HepG2 (cell line): Measurements from ENCODE around the gene CTLA4. TPM values are rescaled to one million over a fixed set of nuclear protein-coding genes. Genes with fewer than 3 reads are reported as not detected.

Experiments
- ATAC-seq: fragments of 200-7000 bp; cut with Tn5 transposase; 3 replicates; pipeline ENCODE4 v1.9.1; 2020; ENCODE audit warnings: mild to moderate bottlenecking, moderate library complexity
- BruUV-seq: library from RNA; stranded (reverse); fragments of 400-500 nt; replicated peaks from 2 replicates; lab custom pipeline; 2021; lab: Mats Ljungman, UMichigan
- CTCF ChIA-PET: fragments of 300-600 bp; formaldehyde crosslinking; extraction: SDS; loops from one replicate; lab custom pipeline; 2021; ENCODE audit warnings: low total read pairs, inconsistent platforms, low intra/inter-chr PET ratio; lab: Yijun Ruan, JAX
- POLR2A ChIA-PET: fragments of 350-600 bp; sonication (Branson Sonifier 250); formaldehyde crosslinking; loops from one replicate; lab custom pipeline; 2020; ENCODE audit warnings: antibody characterized with exemption, inconsistent platforms; lab: Yijun Ruan, JAX
- DNase-seq: peaks from one replicate; pipeline ENCODE4 v3.0.0-alpha.2; 2015; ENCODE audit warnings: low spot score
- FAIRE-seq: peaks from 3 replicates; lab custom pipeline; 2011; peaks lifted over from hg19 to GRCh38; lab: Jason Lieb, UNC
- H2AFZ ChIP-seq: one replicate; pipeline ENCODE4 v1.6.1; 2011; ENCODE audit warnings: low read length, inconsistent platforms
- H3K27ac ChIP-seq: fragments of 300-600 bp; 3 replicates; pipeline ENCODE4 v1.8.0; 2011; ENCODE audit warnings: mixed run types, mild to moderate bottlenecking, mixed read lengths, low read length, inconsistent platforms; ENCODE audit not compliant: insufficient read depth; ENCODE audit errors: extremely low read length
- H3K27me3 ChIP-seq, 2 experiments: fragments of 200-600 bp in 1 of 2; 2 replicates in 1 of 2; 3 replicates in 1 of 2; pipeline versions ENCODE4 v1.6.0 to v1.8.0; 2011; ENCODE audit warnings: low read length in 2 of 2, mild to moderate bottlenecking in 2 of 2, moderate library complexity in 2 of 2, inconsistent platforms in 1 of 2; ENCODE audit not compliant: insufficient read depth in 2 of 2, control insufficient read depth in 1 of 2
- H3K36me3 ChIP-seq, 2 experiments: fragments of 200-600 bp in 1 of 2; replicated peaks in 1 of 2; 2 replicates in 1 of 2; 3 replicates in 1 of 2; pipeline versions ENCODE4 v1.5.1 to v1.8.0; 2011; ENCODE audit warnings: low read length in 2 of 2, inconsistent platforms in 1 of 2; ENCODE audit not compliant: insufficient read depth in 2 of 2, control insufficient read depth in 1 of 2
- H3K4me1 ChIP-seq: 2 replicates; pipeline ENCODE4 v1.5.1; 2012; ENCODE audit warnings: low read length, inconsistent platforms; ENCODE audit not compliant: insufficient read depth
- H3K4me2 ChIP-seq: 2 replicates; pipeline ENCODE4 v1.6.0; 2011; ENCODE audit warnings: low read depth, low read length, inconsistent platforms
- H3K4me3 ChIP-seq, 3 experiments: fragments of 200-600 bp in 1 of 3; sonication (generic), shearing (Covaris generic) in 1 of 3; replicated peaks in 1 of 3; 2 replicates each; pipeline ENCODE4 v1.5.1; 2011 to 2016; ENCODE audit warnings: low read length in 3 of 3, inconsistent platforms in 2 of 3, low read depth in 2 of 3, mild to moderate bottlenecking in 2 of 3, control low read depth in 1 of 3, mixed read lengths in 1 of 3; ENCODE audit not compliant: insufficient read depth in 1 of 3
- H3K79me2 ChIP-seq: one replicate; pipeline ENCODE4 v1.6.1; 2011; ENCODE audit warnings: low read length, inconsistent platforms; ENCODE audit not compliant: insufficient read depth
- H3K9ac ChIP-seq: 2 replicates; pipeline ENCODE4 v1.6.0; 2011; ENCODE audit warnings: mild to moderate bottlenecking, low read depth, low read length, inconsistent platforms; ENCODE audit not compliant: insufficient read depth
- H3K9me3 ChIP-seq: 2 replicates; pipeline ENCODE4 v1.5.1; 2012; ENCODE audit warnings: mild to moderate bottlenecking, low read length
- H4K20me1 ChIP-seq: 2 replicates; pipeline ENCODE4 v1.6.0; 2011; ENCODE audit warnings: inconsistent platforms, mild to moderate bottlenecking, low read length, moderate library complexity; ENCODE audit not compliant: insufficient read depth
- HMGA1 ChIP-seq: sonication (generic); formaldehyde crosslinking; conservative IDR thresholded peaks from 2 replicates; pipeline ENCODE4 v1.4.0; 2020; ENCODE audit warnings: missing genetic modification reagents
- MBD4 ChIP-seq: IDR thresholded peaks from 2 replicates; pipeline ENCODE4 v1.6.1; 2012; ENCODE audit warnings: low read length, inconsistent platforms, borderline replicate concordance
- PHF8 ChIP-seq: sonication (generic); formaldehyde crosslinking; IDR thresholded peaks from 2 replicates; pipeline ENCODE4 v1.5.0; 2020; ENCODE audit warnings: missing genetic modification reagents
- ZBTB3 ChIP-seq: sonication (generic); formaldehyde crosslinking; IDR thresholded peaks from 2 replicates; pipeline ENCODE4 v1.4.0; 2020; ENCODE audit warnings: low read depth, mild to moderate bottlenecking, moderate library complexity, missing genetic modification reagents, borderline replicate concordance
- ZNF878 ChIP-seq: sonication (generic); formaldehyde crosslinking; IDR thresholded peaks from 2 replicates; pipeline ENCODE4 v1.8.1; 2023; ENCODE audit warnings: mild to moderate bottlenecking, missing genetic modification reagents, moderate library complexity
- WGBS: methylation state at CpG from one replicate; pipeline ENCODE4 v1.1.6; 2017; ENCODE audit warnings: low lambda C conversion rate; 5-methylcytosine and 5-hydroxymethylcytosine counted together
- in situ Hi-C: cut with HindIII; loops from 2 replicates; pipeline ENCODE4 v1.10.0; 2017; ENCODE audit warnings: low pct_unique_long_range_greater_than_20kb; ENCODE audit not compliant: extremely low pct_ligation_motif_present
- intact Hi-C: fragments of 100-400 bp; cut with micrococcal nuclease; formaldehyde crosslinking; loops from one replicate; pipeline ENCODE4 v1.10.0; 2022; ENCODE audit not compliant: unreplicated experiment
- polyA plus RNA-seq, 8 experiments: library from polyadenylated mRNA; depleted of rRNA in 3 of 8; stranded (reverse) in 7 of 8; unstranded in 1 of 8; fragments of >200 nt; fragmentation: Illumina TruSeq in 4 of 8; extraction: Trizol in 4 of 8; gene quantifications; 2 replicates each; pipeline versions ENCODE4 v1.2.1 to v1.2.3, GENCODE V29; 2011 to 2016; ENCODE audit warnings: low read depth in 4 of 8, missing spikeins in 1 of 8, mixed read lengths in 1 of 8; ENCODE audit not compliant: insufficient read depth in 1 of 8
- total RNA-seq, 5 experiments: library from RNA; depleted of rRNA; stranded (reverse); fragments of >200 nt; fragmentation: Illumina TruSeq; extraction: Trizol; gene quantifications; 2 replicates each; pipeline ENCODE4 v1.2.3, GENCODE V29; 2016; ENCODE audit warnings: low read depth in 1 of 5
- TF ChIP-seq, protein P1 (sequence below): IDR thresholded peaks from 2 replicates; pipeline ENCODE4 v1.6.1; 2016; ENCODE audit warnings: control low read depth

The CTLA4 gene
- total and polyA plus RNA-seq, 2 of the 13 experiments (the other 11 are each of a cell fraction or from before 2014, with no cell fraction given): 0.16 TPM; not detected in 1

DNA sequence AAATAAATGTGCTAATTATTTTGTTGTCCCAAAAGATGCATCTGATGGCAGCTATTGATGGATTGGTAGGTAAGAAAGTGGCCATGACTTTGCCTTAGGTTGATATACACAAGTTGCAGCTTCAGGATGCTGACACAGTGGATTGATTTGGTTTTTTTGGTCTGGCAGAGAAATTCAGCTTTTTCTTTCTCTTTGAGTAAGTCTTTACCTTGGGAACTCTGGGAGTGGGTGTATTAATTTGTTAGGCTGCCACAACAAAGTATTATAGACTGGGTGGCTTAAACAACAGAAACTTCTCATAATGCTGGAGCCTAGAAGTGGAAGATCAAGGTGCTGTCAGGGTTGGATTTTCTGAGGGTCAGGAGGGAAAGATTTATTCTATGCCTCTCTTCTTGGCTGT lies 49.2 kb downstream of the CTLA4 start (continued):
- no peak for TF ChIP-seq PHF8
- TF ChIP-seq MBD4: no peak
- no peak for TF ChIP-seq ZBTB3 (CRISPR knock-in tag)
- no peak for TF ChIP-seq HMGA1 (CRISPR knock-in tag)
- TF ChIP-seq, all 625 proteins: peak for 0

DNA sequence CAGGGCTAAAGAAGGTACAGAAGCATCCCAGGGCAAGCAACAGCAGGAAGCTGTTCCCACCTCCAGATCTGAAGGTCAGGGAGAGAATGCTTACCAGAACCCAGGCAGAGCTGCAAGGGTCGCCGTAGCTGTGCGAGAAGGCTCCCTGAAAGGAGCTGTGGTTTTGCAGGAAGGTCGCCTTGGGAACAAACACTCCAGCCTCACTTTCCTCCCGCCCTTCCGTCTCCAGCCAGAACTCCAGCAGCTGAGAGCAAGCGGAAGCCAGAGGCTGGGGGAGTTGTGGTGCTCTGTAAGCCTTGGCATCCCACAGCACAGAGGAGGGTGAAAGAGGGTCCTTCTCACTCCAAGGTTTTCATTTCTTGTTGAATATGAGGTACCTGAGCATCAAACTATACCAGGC lies 50.7 kb downstream of the CTLA4 start:
- in situ Hi-C loops (loop anchor here (10.0 to 25.0 kb wide), 3 partner anchors 433 to 1081 kb away; no protein-coding TSS in a partner anchor), intact Hi-C loops (no loop called here)
- no peak overlapping the region for H2AFZ ChIP-seq
- no peaks in the 10 kb centered on the region for H4K20me1 ChIP-seq
- TF ChIP-seq, protein P1, sequence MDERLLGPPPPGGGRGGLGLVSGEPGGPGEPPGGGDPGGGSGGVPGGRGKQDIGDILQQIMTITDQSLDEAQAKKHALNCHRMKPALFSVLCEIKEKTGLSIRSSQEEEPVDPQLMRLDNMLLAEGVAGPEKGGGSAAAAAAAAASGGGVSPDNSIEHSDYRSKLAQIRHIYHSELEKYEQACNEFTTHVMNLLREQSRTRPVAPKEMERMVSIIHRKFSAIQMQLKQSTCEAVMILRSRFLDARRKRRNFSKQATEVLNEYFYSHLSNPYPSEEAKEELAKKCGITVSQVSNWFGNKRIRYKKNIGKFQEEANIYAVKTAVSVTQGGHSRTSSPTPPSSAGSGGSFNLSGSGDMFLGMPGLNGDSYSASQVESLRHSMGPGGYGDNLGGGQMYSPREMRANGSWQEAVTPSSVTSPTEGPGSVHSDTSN (CRISPR knock-in tag): no peak
- TF ChIP-seq ZNF878 (CRISPR knock-in tag): no peak
- no peak overlapping the region for H3K27ac ChIP-seq
- H3K27me3 ChIP-seq: no peaks in the 10 kb centered on the region
- no peaks in the 10 kb centered on the region for H3K9me3 ChIP-seq
- H3K36me3 ChIP-seq: no peaks in the 10 kb centered on the region
- BruUV-seq: no TSS peak
- H3K4me3 ChIP-seq: no peak overlapping the region
- ChIA-PET POLR2A (no interaction called here), CTCF (no interaction called here)
- 51% methylated on average over 7 of the region's 7 CpGs for WGBS
- no peaks in the 10 kb centered on the region for H3K79me2 ChIP-seq
- FAIRE-seq (no peak), DNase-seq (no peak), ATAC-seq (no peak)
- H3K9ac ChIP-seq: no peak overlapping the region
- peaks cover 6% of the 10 kb centered on the region; the same call in 1 of the 2 replicates for H3K4me1 ChIP-seq
- no peak overlapping the region for H3K4me2 ChIP-seq
